HepG2 (cell line): ENCODE data around the gene ADAM10. TPM values are rescaled to one million over a fixed set of nuclear protein-coding genes. Genes with fewer than 3 reads are reported as not detected.
A peak's percentile ranks its signal among the peaks of the same experiment; 100 is the strongest.

Experiments used
- ATAC-seq: fragments of 200-7000 bp; cut with Tn5 transposase; 3 replicates; pipeline ENCODE4 v1.9.1; 2020; ENCODE audit warnings: mild to moderate bottlenecking, moderate library complexity
- BruUV-seq: library from RNA; stranded (reverse); fragments of 400-500 nt; replicated peaks from 2 replicates; lab custom pipeline; 2021; lab: Mats Ljungman, UMichigan
- CTCF ChIA-PET: fragments of 300-600 bp; formaldehyde crosslinking; extraction: SDS; loops from one replicate; lab custom pipeline; 2021; ENCODE audit warnings: low total read pairs, inconsistent platforms, low intra/inter-chr PET ratio; lab: Yijun Ruan, JAX
- POLR2A ChIA-PET: fragments of 350-600 bp; sonication (Branson Sonifier 250); formaldehyde crosslinking; loops from one replicate; lab custom pipeline; 2020; ENCODE audit warnings: antibody characterized with exemption, inconsistent platforms; lab: Yijun Ruan, JAX
- DNase-seq: peaks from one replicate; pipeline ENCODE4 v3.0.0-alpha.2; 2015; ENCODE audit warnings: low spot score
- FAIRE-seq: peaks from 3 replicates; lab custom pipeline; 2011; peaks lifted over from hg19 to GRCh38; lab: Jason Lieb, UNC
- H2AFZ ChIP-seq: one replicate; pipeline ENCODE4 v1.6.1; 2011; ENCODE audit warnings: low read length, inconsistent platforms
- H3K27ac ChIP-seq: fragments of 300-600 bp; 3 replicates; pipeline ENCODE4 v1.8.0; 2011; ENCODE audit warnings: mixed run types, mild to moderate bottlenecking, mixed read lengths, low read length, inconsistent platforms; ENCODE audit not compliant: insufficient read depth; ENCODE audit errors: extremely low read length
- H3K27me3 ChIP-seq, 2 experiments: fragments of 200-600 bp in 1 of 2; 2 replicates in 1 of 2; 3 replicates in 1 of 2; pipeline versions ENCODE4 v1.6.0 to v1.8.0; 2011; ENCODE audit warnings: low read length in 2 of 2, mild to moderate bottlenecking in 2 of 2, moderate library complexity in 2 of 2, inconsistent platforms in 1 of 2; ENCODE audit not compliant: insufficient read depth in 2 of 2, control insufficient read depth in 1 of 2
- H3K36me3 ChIP-seq, 2 experiments: fragments of 200-600 bp in 1 of 2; replicated peaks in 1 of 2; 2 replicates in 1 of 2; 3 replicates in 1 of 2; pipeline versions ENCODE4 v1.5.1 to v1.8.0; 2011; ENCODE audit warnings: low read length in 2 of 2, inconsistent platforms in 1 of 2; ENCODE audit not compliant: insufficient read depth in 2 of 2, control insufficient read depth in 1 of 2
- H3K4me1 ChIP-seq: 2 replicates; pipeline ENCODE4 v1.5.1; 2012; ENCODE audit warnings: low read length, inconsistent platforms; ENCODE audit not compliant: insufficient read depth
- H3K4me2 ChIP-seq: 2 replicates; pipeline ENCODE4 v1.6.0; 2011; ENCODE audit warnings: low read depth, low read length, inconsistent platforms
- H3K4me3 ChIP-seq, 3 experiments: fragments of 200-600 bp in 1 of 3; sonication (generic), shearing (Covaris generic) in 1 of 3; replicated peaks in 1 of 3; 2 replicates each; pipeline ENCODE4 v1.5.1; 2011 to 2016; ENCODE audit warnings: low read length in 3 of 3, inconsistent platforms in 2 of 3, low read depth in 2 of 3, mild to moderate bottlenecking in 2 of 3, control low read depth in 1 of 3, mixed read lengths in 1 of 3; ENCODE audit not compliant: insufficient read depth in 1 of 3
- H3K79me2 ChIP-seq: one replicate; pipeline ENCODE4 v1.6.1; 2011; ENCODE audit warnings: low read length, inconsistent platforms; ENCODE audit not compliant: insufficient read depth
- H3K9ac ChIP-seq: 2 replicates; pipeline ENCODE4 v1.6.0; 2011; ENCODE audit warnings: mild to moderate bottlenecking, low read depth, low read length, inconsistent platforms; ENCODE audit not compliant: insufficient read depth
- H3K9me3 ChIP-seq: 2 replicates; pipeline ENCODE4 v1.5.1; 2012; ENCODE audit warnings: mild to moderate bottlenecking, low read length
- H4K20me1 ChIP-seq: 2 replicates; pipeline ENCODE4 v1.6.0; 2011; ENCODE audit warnings: inconsistent platforms, mild to moderate bottlenecking, low read length, moderate library complexity; ENCODE audit not compliant: insufficient read depth
- KAT2B ChIP-seq: fragments of 150-350 bp; IDR thresholded peaks from 2 replicates; pipeline ENCODE4 v1.6.1; 2014; ENCODE audit warnings: low read depth, low read length, borderline replicate concordance
- MYC ChIP-seq: sonication (generic); formaldehyde crosslinking; IDR thresholded peaks from 2 replicates; pipeline ENCODE4 v1.9.0; 2021; ENCODE audit warnings: missing genetic modification reagents, borderline replicate concordance
- ZNF30 ChIP-seq: sonication (generic); formaldehyde crosslinking; IDR thresholded peaks from 2 replicates; pipeline ENCODE4 v1.5.0; 2020; ENCODE audit warnings: mild to moderate bottlenecking, missing genetic modification reagents
- ZNF558 ChIP-seq: sonication (generic); formaldehyde crosslinking; IDR thresholded peaks from 2 replicates; pipeline ENCODE4 v1.9.0; 2022; ENCODE audit warnings: mild to moderate bottlenecking, missing genetic modification reagents, borderline replicate concordance
- ZNF572 ChIP-seq: sonication (generic); formaldehyde crosslinking; IDR thresholded peaks from 2 replicates; pipeline ENCODE4 v1.5.1; 2020; ENCODE audit warnings: mild to moderate bottlenecking, missing genetic modification reagents
- WGBS: methylation state at CpG from one replicate; pipeline ENCODE4 v1.1.6; 2017; ENCODE audit warnings: low lambda C conversion rate; 5-methylcytosine and 5-hydroxymethylcytosine counted together
- in situ Hi-C: cut with HindIII; loops from 2 replicates; pipeline ENCODE4 v1.10.0; 2017; ENCODE audit warnings: low pct_unique_long_range_greater_than_20kb; ENCODE audit not compliant: extremely low pct_ligation_motif_present
- intact Hi-C: fragments of 100-400 bp; cut with micrococcal nuclease; formaldehyde crosslinking; loops from one replicate; pipeline ENCODE4 v1.10.0; 2022; ENCODE audit not compliant: unreplicated experiment
- polyA plus RNA-seq, 8 experiments: library from polyadenylated mRNA; depleted of rRNA in 3 of 8; stranded (reverse) in 7 of 8; unstranded in 1 of 8; fragments of >200 nt; fragmentation: Illumina TruSeq in 4 of 8; extraction: Trizol in 4 of 8; gene quantifications; 2 replicates each; pipeline versions ENCODE4 v1.2.1 to v1.2.3, GENCODE V29; 2011 to 2016; ENCODE audit warnings: low read depth in 4 of 8, missing spikeins in 1 of 8, mixed read lengths in 1 of 8; ENCODE audit not compliant: insufficient read depth in 1 of 8
- total RNA-seq, 5 experiments: library from RNA; depleted of rRNA; stranded (reverse); fragments of >200 nt; fragmentation: Illumina TruSeq; extraction: Trizol; gene quantifications; 2 replicates each; pipeline ENCODE4 v1.2.3, GENCODE V29; 2016; ENCODE audit warnings: low read depth in 1 of 5
- TF ChIP-seq, protein P1 (sequence below): sonication (generic); formaldehyde crosslinking; IDR thresholded peaks from 2 replicates; pipeline ENCODE4 v1.4.0; 2020; ENCODE audit warnings: missing genetic modification reagents, borderline replicate concordance

The ADAM10 gene
- total and polyA plus RNA-seq, 2 of the 13 experiments (the other 11 are each of a cell fraction or from before 2014, with no cell fraction given) = 92.7 to 125 TPM

DNA sequence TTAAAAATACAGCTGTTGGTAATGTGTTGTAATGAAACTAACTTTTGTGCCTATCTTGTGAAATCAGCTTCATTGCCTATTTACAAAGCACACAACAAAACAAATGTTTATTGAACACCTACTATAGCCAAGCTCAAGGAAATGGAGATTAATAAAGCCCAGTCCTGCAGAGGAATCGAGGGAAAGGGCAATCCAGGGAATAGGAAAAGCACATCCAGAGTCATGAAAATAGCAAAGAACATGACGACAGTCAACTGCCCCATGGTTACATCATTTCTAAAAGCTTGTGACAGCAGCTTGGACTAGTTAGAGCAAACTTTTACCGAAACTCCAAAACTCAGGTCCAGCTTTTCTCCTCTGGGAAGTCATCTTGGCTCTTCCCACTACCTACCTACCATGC, 160.5 kb downstream of the ADAM10 start (continued):
- TF ChIP-seq, protein P1, sequence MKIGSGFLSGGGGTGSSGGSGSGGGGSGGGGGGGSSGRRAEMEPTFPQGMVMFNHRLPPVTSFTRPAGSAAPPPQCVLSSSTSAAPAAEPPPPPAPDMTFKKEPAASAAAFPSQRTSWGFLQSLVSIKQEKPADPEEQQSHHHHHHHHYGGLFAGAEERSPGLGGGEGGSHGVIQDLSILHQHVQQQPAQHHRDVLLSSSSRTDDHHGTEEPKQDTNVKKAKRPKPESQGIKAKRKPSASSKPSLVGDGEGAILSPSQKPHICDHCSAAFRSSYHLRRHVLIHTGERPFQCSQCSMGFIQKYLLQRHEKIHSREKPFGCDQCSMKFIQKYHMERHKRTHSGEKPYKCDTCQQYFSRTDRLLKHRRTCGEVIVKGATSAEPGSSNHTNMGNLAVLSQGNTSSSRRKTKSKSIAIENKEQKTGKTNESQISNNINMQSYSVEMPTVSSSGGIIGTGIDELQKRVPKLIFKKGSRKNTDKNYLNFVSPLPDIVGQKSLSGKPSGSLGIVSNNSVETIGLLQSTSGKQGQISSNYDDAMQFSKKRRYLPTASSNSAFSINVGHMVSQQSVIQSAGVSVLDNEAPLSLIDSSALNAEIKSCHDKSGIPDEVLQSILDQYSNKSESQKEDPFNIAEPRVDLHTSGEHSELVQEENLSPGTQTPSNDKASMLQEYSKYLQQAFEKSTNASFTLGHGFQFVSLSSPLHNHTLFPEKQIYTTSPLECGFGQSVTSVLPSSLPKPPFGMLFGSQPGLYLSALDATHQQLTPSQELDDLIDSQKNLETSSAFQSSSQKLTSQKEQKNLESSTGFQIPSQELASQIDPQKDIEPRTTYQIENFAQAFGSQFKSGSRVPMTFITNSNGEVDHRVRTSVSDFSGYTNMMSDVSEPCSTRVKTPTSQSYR = no peak
- TF ChIP-seq MYC (CRISPR knock-in tag) (no peak), ZNF572 (CRISPR knock-in tag) (no peak), ZNF30 (CRISPR knock-in tag) (no peak)

DNA sequence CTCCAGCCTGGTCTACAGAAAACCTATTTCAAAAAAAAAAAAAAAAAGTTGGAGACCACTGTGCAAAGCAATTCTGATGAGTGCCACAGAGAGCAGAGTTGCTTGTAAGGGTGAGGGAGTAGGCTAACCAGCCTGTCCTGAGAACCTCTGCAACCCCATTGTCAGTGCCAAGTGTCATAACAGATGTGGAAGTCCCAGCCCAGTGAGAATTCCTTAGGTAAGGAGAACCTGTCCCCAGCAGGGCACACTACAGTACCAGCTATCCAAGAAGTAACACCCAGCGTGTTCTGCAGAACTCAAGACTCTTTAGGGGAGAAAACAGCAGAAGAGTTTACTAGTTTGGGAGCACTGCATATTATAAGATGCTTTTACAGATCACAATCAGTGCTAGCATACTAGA, 161.4 kb downstream of the ADAM10 start:
- intact Hi-C loops (no loop called here), in situ Hi-C loops (no loop called here)
- Histone ChIP-seq H3K9ac (no peak overlapping the region), H3K4me3 (no peak overlapping the region), H3K9me3 (no peaks in the 10 kb centered on the region), H3K36me3 (no peaks in the 10 kb centered on the region), H3K4me2 (no peak overlapping the region), H2AFZ (no peak overlapping the region), H4K20me1 (no peaks in the 10 kb centered on the region), H3K4me1 (no peaks in the 10 kb centered on the region), H3K79me2 (no peaks in the 10 kb centered on the region), H3K27me3 (no peaks in the 10 kb centered on the region), H3K27ac (no peak overlapping the region)
- CTCF ChIA-PET = no interaction called here
- TF ChIP-seq ZNF558 (CRISPR knock-in tag) = no peak
- 0 out of 2 replicates have a peak, but pooled peaks have one; percentile 7 for TF ChIP-seq KAT2B
- 100% methylated on average over 1 of the region's 1 CpG for WGBS
- ATAC-seq (peak; percentile 27; the same call in 2 of the 3 replicates), DNase-seq (no peak), FAIRE-seq (no peak)
- BruUV-seq = no TSS peak
- POLR2A ChIA-PET = no interaction called here
